RWPE1 (cell line): ENCODE measurements around the gene GSTA1.
"Not testable (repeated sequence)": the region's sequence is repeated elsewhere in the genome, so short reads cannot be mapped to it uniquely, and the experiment has no call there.

ENCODE experiments used
- CTCF ChIA-PET: fragments of 350-600 bp; sonication (Branson Sonifier 250); formaldehyde crosslinking; extraction: SDS; loops from one replicate; lab custom pipeline; 2021; lab: Yijun Ruan, JAX
- POLR2A ChIA-PET: fragments of 400-600 bp; formaldehyde crosslinking; extraction: SDS; loops from one replicate; lab custom pipeline; 2020; ENCODE audit warnings: antibody characterized with exemption; ENCODE audit not compliant: low non-redundant PET; lab: Yijun Ruan, JAX
- DNase-seq: peaks from one replicate; pipeline ENCODE4 v3.0.0; 2012; ENCODE audit warnings: low spot score
- H3K27ac ChIP-seq: fragments of 450-650 bp; 2 replicates; pipeline ENCODE4 v1.5.1; 2017
- CTCF ChIP-seq: fragments of 450-650 bp; conservative IDR thresholded peaks from 2 replicates; pipeline ENCODE4 v1.5.1; 2017; ENCODE audit warnings: low read depth, mild to moderate bottlenecking

GSTA1 gene

GRCh38 chr6:52749556-52750152 is 54.0 kb downstream of the GSTA1 start:
- no peak overlapping the region for H3K27ac ChIP-seq
- POLR2A ChIA-PET: no interaction called here
- TF ChIP-seq CTCF: no peak
- CTCF ChIA-PET: no interaction called here
- DNase-seq: no peak

- CTCF ChIA-PET, H3K27ac ChIP-seq, DNase-seq, POLR2A ChIA-PET: not testable (repeated sequence)
Observed at GRCh38 chr6:52747301-52747700, 56.3 kb downstream of the GSTA1 start.

GRCh38 chr6:52746213-52746612 is 57.4 kb downstream of the GSTA1 start:
- no peak for TF ChIP-seq CTCF
- H3K27ac ChIP-seq: no peak overlapping the region
- CTCF ChIA-PET: no interaction called here
- DNase-seq: no peak
- POLR2A ChIA-PET: no interaction called here

DNA sequence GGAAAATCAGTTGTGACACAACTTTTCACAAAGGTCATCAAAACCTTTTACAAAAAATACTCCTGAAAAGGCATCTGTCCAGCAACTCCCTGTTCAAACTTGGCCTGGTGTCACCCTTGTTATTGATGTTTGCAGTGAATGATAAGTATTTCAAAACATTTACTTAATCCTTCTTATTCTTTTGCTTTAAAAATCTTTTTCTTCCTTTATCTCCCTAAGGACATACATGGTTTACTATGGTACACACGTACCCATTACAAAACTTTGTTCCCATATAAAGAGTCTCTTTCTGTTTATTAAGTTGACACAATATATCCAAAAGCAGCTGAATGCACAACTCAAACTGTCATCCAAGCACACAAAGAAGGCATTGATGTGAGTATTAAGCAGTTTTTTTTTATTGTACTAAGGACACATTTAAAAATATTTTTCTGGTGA is 57.8 kb downstream of the GSTA1 start:
- no peak overlapping the region for H3K27ac ChIP-seq
- POLR2A ChIA-PET: no interaction called here
- no peak for DNase-seq
- TF ChIP-seq CTCF: no peak
- CTCF ChIA-PET: no interaction called here

- ChIA-PET CTCF (no interaction called here), POLR2A (no interaction called here)
- TF ChIP-seq CTCF: no peak
- H3K27ac ChIP-seq: no peak overlapping the region
- no peak for DNase-seq
Observed at GRCh38 chr6:52741872-52742271, 61.7 kb downstream of the GSTA1 start.
